PC-3 (cell line): ENCODE data around the gene PAF1. TPM values are rescaled to one million over a fixed set of nuclear protein-coding genes. Genes with fewer than 3 reads are reported as not detected.

Experiments
- ATAC-seq: fragments of 200-7000 bp; cut with Tn5 transposase; 2 replicates; pipeline ENCODE4 v1.9.1; 2020; ENCODE audit warnings: mild to moderate bottlenecking, moderate library complexity
- BruUV-seq: library from RNA; stranded (reverse); fragments of 400-500 nt; replicated peaks from 2 replicates; lab custom pipeline; 2021; lab: Mats Ljungman, UMichigan
- CTCF ChIA-PET: fragments of 300-600 bp; sonication (Branson Sonifier 250); formaldehyde crosslinking; loops from one replicate; lab custom pipeline; 2022; ENCODE audit warnings: antibody characterized with exemption; lab: Charles Lee
- POLR2A ChIA-PET: fragments of 300-600 bp; sonication (Branson Sonifier 250); formaldehyde crosslinking; loops from one replicate; lab custom pipeline; 2022; ENCODE audit warnings: antibody characterized with exemption; ENCODE audit not compliant: unreplicated experiment; lab: Charles Lee
- DNase-seq: peaks from one replicate; pipeline ENCODE4 v3.0.0-alpha.2; 2015
- H2AFZ ChIP-seq: fragments of 300-600 bp; sonication (generic); 2 replicates; pipeline ENCODE4 v1.6.0; 2016; ENCODE audit warnings: antibody characterized with exemption, low read length
- H3F3A ChIP-seq: fragments of 300-600 bp; sonication (generic); one replicate; pipeline ENCODE4 v1.6.0; 2017; ENCODE audit warnings: antibody characterized with exemption, low read length, control low read depth, mild to moderate bottlenecking; ENCODE audit not compliant: unreplicated experiment
- H3K27ac ChIP-seq: fragments of 300-600 bp; sonication (generic); 2 replicates; pipeline ENCODE4 v1.5.1; 2016; ENCODE audit warnings: mild to moderate bottlenecking, low read length
- H3K27me3 ChIP-seq: fragments of 300-600 bp; sonication (generic); 2 replicates; pipeline ENCODE4 v1.6.1; 2016; ENCODE audit warnings: low read length, mixed read lengths
- H3K36me3 ChIP-seq: fragments of 300-600 bp; sonication (generic); 2 replicates; pipeline ENCODE4 v1.6.1; 2016; ENCODE audit warnings: low read depth, mixed run types, low read length, mixed read lengths
- H3K4me1 ChIP-seq: fragments of 300-600 bp; sonication (generic); 2 replicates; pipeline ENCODE4 v1.5.1; 2016; ENCODE audit warnings: low read length; ENCODE audit not compliant: insufficient read depth
- H3K4me2 ChIP-seq: fragments of 300-600 bp; sonication (generic); 2 replicates; pipeline ENCODE4 v1.6.0; 2016; ENCODE audit warnings: low read length
- H3K4me3 ChIP-seq: fragments of 300-600 bp; sonication (generic); 2 replicates; pipeline ENCODE4 v1.5.1; 2016; ENCODE audit warnings: mild to moderate bottlenecking, low read length, mixed read lengths
- H3K79me2 ChIP-seq: fragments of 300-600 bp; sonication (generic); 2 replicates; pipeline ENCODE4 v1.6.1; 2017; ENCODE audit warnings: low read length, mixed read lengths
- H3K9ac ChIP-seq: fragments of 300-600 bp; sonication (generic); 2 replicates; pipeline ENCODE4 v1.6.0; 2016; ENCODE audit warnings: mild to moderate bottlenecking, low read length
- H3K9me2 ChIP-seq: fragments of 300-600 bp; sonication (generic); replicated peaks from 2 replicates; pipeline ENCODE4 v1.6.1; 2016; ENCODE audit warnings: mixed run types, low read length, mixed read lengths
- H3K9me3 ChIP-seq: fragments of 300-600 bp; sonication (generic); 2 replicates; pipeline ENCODE4 v1.6.1; 2016; ENCODE audit warnings: low read length, mixed read lengths
- H4K20me1 ChIP-seq: fragments of 300-600 bp; sonication (generic); 2 replicates; pipeline ENCODE4 v1.6.1; 2016; ENCODE audit warnings: low read length, mixed read lengths
- EZH2 ChIP-seq: fragments of 300-600 bp; sonication (generic); IDR thresholded peaks from one replicate; pipeline ENCODE4 v1.6.1; 2017; ENCODE audit warnings: antibody characterized with exemption, mild to moderate bottlenecking, low read length; ENCODE audit not compliant: unreplicated experiment
- EZH2phosphoT487 ChIP-seq: fragments of 300-600 bp; sonication (generic); IDR thresholded peaks from 2 replicates; pipeline ENCODE4 v1.6.1; 2018; ENCODE audit warnings: mild to moderate bottlenecking, antibody characterized with exemption, low read length, borderline replicate concordance
- intact Hi-C: fragments of 100-400 bp; cut with micrococcal nuclease; formaldehyde crosslinking; loops from 2 replicates; pipeline ENCODE4 v1.9.0; 2023
- total RNA-seq: library from RNA; depleted of rRNA; stranded (reverse); fragments of >200 nt; gene quantifications from 2 replicates; pipeline ENCODE4 v1.2.3, GENCODE V29; 2014
- TF ChIP-seq, protein P1 (sequence below): fragments of 300-600 bp; sonication (generic); conservative IDR thresholded peaks from 2 replicates; pipeline ENCODE4 v1.5.1; 2017; ENCODE audit warnings: antibody characterized with exemption, low read depth, mild to moderate bottlenecking, low read length

Gene PAF1
- total RNA-seq, 1 experiment from 2014 or later, result 50.7 TPM

DNA sequence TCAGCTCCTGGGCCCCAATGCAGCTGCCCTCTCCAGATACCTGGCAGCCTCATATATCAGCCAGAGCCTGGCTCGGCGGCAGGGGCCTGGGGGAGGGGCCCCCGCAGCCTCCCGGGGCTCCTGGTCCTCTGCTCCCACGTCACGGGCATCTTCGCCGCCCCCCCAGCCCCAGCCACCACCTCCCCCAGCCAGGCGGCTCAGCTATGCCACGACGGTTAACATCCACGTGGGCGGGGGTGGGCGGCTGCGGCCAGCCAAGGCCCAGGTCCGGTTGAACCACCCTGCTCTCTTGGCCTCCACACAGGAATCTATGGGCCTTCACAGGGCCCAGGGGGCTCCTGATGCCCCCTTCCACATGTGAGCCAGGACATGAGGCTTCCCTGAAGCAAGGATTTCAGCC is 34.0 kb upstream of the PAF1 start:
- DNase-seq (no peak), ATAC-seq (no peak)
- H3K36me3 ChIP-seq, result no peaks in the 10 kb centered on the region
- H3K9ac ChIP-seq, result no peak overlapping the region
- no peaks in the 10 kb centered on the region for H3K9me3 ChIP-seq
- no peaks in the 10 kb centered on the region for H3K27me3 ChIP-seq
- no peaks in the 10 kb centered on the region for H4K20me1 ChIP-seq
- POLR2A ChIA-PET, result no interaction called here
- BruUV-seq, result no TSS peak
- no peaks in the 10 kb centered on the region for H3K79me2 ChIP-seq
- H3F3A ChIP-seq, result no peaks in the 10 kb centered on the region
- no peak overlapping the region for H3K4me2 ChIP-seq
- H3K4me1 ChIP-seq, result no peaks in the 10 kb centered on the region
- no peaks in the 10 kb centered on the region for H3K9me2 ChIP-seq
- H2AFZ ChIP-seq, result no peak overlapping the region
- intact Hi-C loops, result no loop called here
- H3K27ac ChIP-seq, result no peak overlapping the region
- CTCF ChIA-PET, result no interaction called here
- no peak for TF ChIP-seq EZH2phosphoT487
- TF ChIP-seq, protein P1, sequence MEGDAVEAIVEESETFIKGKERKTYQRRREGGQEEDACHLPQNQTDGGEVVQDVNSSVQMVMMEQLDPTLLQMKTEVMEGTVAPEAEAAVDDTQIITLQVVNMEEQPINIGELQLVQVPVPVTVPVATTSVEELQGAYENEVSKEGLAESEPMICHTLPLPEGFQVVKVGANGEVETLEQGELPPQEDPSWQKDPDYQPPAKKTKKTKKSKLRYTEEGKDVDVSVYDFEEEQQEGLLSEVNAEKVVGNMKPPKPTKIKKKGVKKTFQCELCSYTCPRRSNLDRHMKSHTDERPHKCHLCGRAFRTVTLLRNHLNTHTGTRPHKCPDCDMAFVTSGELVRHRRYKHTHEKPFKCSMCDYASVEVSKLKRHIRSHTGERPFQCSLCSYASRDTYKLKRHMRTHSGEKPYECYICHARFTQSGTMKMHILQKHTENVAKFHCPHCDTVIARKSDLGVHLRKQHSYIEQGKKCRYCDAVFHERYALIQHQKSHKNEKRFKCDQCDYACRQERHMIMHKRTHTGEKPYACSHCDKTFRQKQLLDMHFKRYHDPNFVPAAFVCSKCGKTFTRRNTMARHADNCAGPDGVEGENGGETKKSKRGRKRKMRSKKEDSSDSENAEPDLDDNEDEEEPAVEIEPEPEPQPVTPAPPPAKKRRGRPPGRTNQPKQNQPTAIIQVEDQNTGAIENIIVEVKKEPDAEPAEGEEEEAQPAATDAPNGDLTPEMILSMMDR, result no peak
- no peak for TF ChIP-seq EZH2
- no peak overlapping the region for H3K4me3 ChIP-seq

DNA sequence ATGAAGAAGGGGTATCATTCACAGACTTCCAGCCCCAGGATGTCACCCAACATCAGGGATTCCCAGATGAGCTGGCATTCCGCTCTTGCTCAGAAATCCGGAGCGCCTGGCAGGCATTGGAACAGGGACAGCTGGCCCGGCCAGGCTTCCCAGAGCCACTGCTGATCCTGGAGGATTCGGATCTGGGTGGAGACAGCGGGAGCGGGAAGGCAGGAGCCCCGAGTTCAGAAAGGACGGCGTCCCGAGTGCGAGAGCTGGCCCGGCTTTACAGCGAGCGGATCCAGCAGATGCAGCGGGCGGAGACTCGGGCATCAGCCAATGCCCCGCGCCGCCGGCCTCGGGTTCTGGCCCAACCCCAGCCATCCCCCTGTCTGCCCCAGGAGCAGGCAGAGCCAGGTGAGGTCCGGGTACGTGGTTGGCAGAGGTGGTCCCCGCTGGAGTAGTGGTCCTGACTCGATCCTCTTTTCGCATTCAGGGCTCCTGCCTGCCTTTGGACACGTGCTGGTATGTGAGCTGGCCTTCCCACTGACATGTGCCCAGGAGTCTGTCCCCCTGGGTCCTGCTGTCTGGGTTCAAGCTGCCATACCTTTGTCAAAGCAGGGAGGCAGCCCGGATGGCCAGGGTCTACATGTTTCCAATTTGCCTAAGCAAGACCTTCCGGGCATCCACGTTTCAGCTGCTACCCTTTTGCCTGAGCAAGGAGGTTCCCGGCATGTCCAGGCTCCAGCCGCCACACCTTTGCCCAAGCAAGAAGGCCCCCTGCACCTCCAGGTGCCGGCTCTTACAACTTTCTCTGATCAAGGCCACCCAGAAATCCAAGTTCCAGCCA is 32.6 kb upstream of the PAF1 start:
- BruUV-seq, result no TSS peak
- ChIA-PET CTCF (no interaction called here), POLR2A (no interaction called here)
- Histone ChIP-seq H3K4me2 (no peak overlapping the region), H3K9me3 (no peaks in the 10 kb centered on the region), H3K79me2 (no peaks in the 10 kb centered on the region), H3K27ac (no peak overlapping the region), H3K9me2 (no peaks in the 10 kb centered on the region), H4K20me1 (no peaks in the 10 kb centered on the region), H3K4me1 (no peaks in the 10 kb centered on the region), H3K36me3 (no peaks in the 10 kb centered on the region), H3K9ac (no peak overlapping the region), H3K27me3 (no peaks in the 10 kb centered on the region), H2AFZ (no peak overlapping the region), H3F3A (no peaks in the 10 kb centered on the region), H3K4me3 (no peak overlapping the region)
- no peak for TF ChIP-seq EZH2
- TF ChIP-seq, protein P1, result no peak
- no peak for TF ChIP-seq EZH2phosphoT487
- ATAC-seq (no peak), DNase-seq (no peak)
- intact Hi-C loops, result no loop called here

DNA sequence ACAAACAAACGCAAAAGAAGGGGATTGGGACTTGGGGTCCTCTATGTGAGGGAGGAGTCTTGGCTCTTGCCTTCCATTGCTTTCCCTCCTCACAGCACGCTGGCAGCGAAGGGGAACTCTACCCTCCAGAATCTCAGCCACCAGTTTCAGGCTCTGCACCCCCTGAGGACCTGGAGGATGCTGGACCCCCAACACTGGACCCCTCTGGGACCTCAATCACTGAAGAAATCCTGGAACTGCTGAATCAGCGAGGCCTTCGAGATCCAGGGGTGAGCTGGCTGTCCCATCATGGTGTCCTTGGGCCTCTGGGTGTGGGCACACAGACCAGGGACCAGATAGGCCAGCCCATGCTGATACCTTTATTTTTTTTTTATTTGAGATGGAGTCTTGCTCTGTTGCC is 31.1 kb upstream of the PAF1 start:
- ChIA-PET CTCF (no interaction called here), POLR2A (no interaction called here)
- no TSS peak for BruUV-seq
- TF ChIP-seq EZH2 (no peak), EZH2phosphoT487 (no peak)
- TF ChIP-seq, protein P1, result no peak
- Histone ChIP-seq H3K36me3 (no peaks in the 10 kb centered on the region), H3K9me3 (no peaks in the 10 kb centered on the region), H4K20me1 (no peaks in the 10 kb centered on the region), H3K79me2 (no peaks in the 10 kb centered on the region), H3K9me2 (no peaks in the 10 kb centered on the region), H3K27me3 (no peaks in the 10 kb centered on the region), H3K4me3 (no peak overlapping the region), H3K4me1 (no peaks in the 10 kb centered on the region), H3K4me2 (no peak overlapping the region), H3K27ac (no peak overlapping the region), H3K9ac (no peak overlapping the region), H3F3A (no peaks in the 10 kb centered on the region), H2AFZ (no peak overlapping the region)
- no peak for ATAC-seq
- no peak for DNase-seq
- intact Hi-C loops, result no loop called here
